Esophagus squamous epithelium (tissue), 5 donors: ENCODE data around the gene ATG2A. TPM values are rescaled to one million over a fixed set of nuclear protein-coding genes. Genes with fewer than 3 reads are reported as not detected.

Experiments used
- DNase-seq: peaks from one replicate; lab custom pipeline; 2025; lab: John Stamatoyannopoulos, UW
- H3K27ac ChIP-seq, 4 donors: fragments of 200-600 bp; sonication (generic); one replicate each; pipeline ENCODE4 v1.5.1; 2016 to 2019; ENCODE audit warnings: mild to moderate bottlenecking in 1 of 4
- H3K27me3 ChIP-seq, 4 donors: fragments of 200-600 bp; sonication (generic); 1 replicate in 3 of 4; 2 replicates in 1 of 4; pipeline versions ENCODE4 v1.5.1 to v1.6.0; 2017 to 2021; ENCODE audit warnings: antibody characterized with exemption in 1 of 4
- H3K36me3 ChIP-seq, 3 donors: fragments of 200-600 bp; sonication (generic); one replicate each; pipeline ENCODE4 v1.5.1; 2016 to 2019
- H3K4me1 ChIP-seq, 3 donors: fragments of 200-600 bp; sonication (generic); one replicate each; pipeline ENCODE4 v1.5.1; 2017 to 2019
- H3K4me3 ChIP-seq, 4 donors: fragments of 200-600 bp; sonication (generic); 1 replicate in 3 of 4; 2 replicates in 1 of 4; pipeline ENCODE4 v1.5.1; 2016 to 2019; ENCODE audit warnings: mild to moderate bottlenecking in 2 of 4, moderate library complexity in 1 of 4
- H3K9me3 ChIP-seq, 3 donors: fragments of 200-600 bp; sonication (generic); one replicate each; pipeline ENCODE4 v1.5.1; 2016 to 2019
- POLR2A ChIP-seq, 4 donors: fragments of 450-650 bp; IDR thresholded peaks; one replicate each; pipeline ENCODE4 v1.6.1; 2017; ENCODE audit warnings: antibody characterized with exemption in 4 of 4, mild to moderate bottlenecking in 4 of 4, moderate library complexity in 3 of 4
- WGBS, 2 donors: methylation state at CpG; one replicate each; pipeline ENCODE4 v1.1.5; 2018; 5-methylcytosine and 5-hydroxymethylcytosine counted together
- intact Hi-C: fragments of 100-400 bp; cut with DNase I; formaldehyde crosslinking; loops from one replicate; pipeline ENCODE4 v1.15.0; 2022
- total RNA-seq, 4 donors: library from RNA; depleted of rRNA; stranded (reverse); fragments of >200 nt; gene quantifications; one replicate each; pipeline ENCODE4 v1.1.0, GENCODE V29; 2016
- TF ChIP-seq, protein P1 (sequence below), 6 experiments: fragments of 450-650 bp in 4 of 6; fragments of 200-600 bp in 2 of 6; sonication (generic) in 2 of 6; IDR thresholded peaks; one replicate each; pipeline ENCODE4 v1.5.1; 2016 to 2019; ENCODE audit warnings: antibody characterized with exemption in 6 of 6, mild to moderate bottlenecking in 4 of 6, moderate library complexity in 4 of 6
- donor health status: DM: yes; HTN: yes; CAD: no.

Gene ATG2A
- total RNA-seq, 4 donors from 2014 or later, result 14.1 to 26.1 (median 19.6) TPM

DNA sequence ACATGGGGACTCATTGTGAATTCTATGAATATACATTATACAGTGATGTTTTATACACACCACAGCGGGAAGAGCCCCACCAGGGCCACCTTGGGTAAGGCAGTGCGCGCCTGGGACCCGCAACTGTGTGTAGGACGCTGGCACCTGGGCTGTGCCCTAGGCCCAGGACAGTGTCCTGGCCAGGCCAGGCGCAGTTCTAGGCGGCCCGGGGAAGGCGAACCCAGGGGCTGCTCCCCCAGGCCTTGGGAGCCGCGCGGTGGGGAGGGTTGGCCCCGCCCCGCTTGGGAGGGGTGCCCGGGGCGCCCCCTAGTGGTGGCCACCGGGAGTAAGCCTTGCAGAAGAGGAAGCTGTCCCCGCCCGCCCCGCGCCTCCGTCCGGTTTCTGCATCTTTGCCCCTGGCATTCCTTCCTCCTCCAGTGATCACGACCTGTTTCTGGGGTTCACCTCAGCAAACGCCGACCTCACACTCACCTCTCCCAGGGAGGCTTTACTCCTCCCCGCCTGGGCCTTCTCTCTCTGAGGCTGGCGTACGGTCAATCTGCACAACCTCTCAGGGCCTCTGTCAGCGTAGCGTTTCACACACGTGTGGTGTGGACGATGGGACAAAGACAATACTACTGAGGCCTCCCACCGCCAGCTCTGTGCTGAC, 29.1 kb downstream of the ATG2A start:
- Histone ChIP-seq H3K36me3 (no peaks in the 10 kb centered on the region), H3K4me3 (peak overlapping the region in 2 of 4 donors; percentile 22 to 50), H3K27ac (peak overlapping the region; percentile 65 to 74 (median 67)), H3K9me3 (no peaks in the 10 kb centered on the region), H3K4me1 (peaks cover 4 to 25% (median 11%) of the 10 kb centered on the region in 3 donors), H3K27me3 (no peaks in the 10 kb centered on the region)
- WGBS, 2 donors, result 19 to 23% methylated on average over 11 to 22 of the region's 34 CpGs
- DNase-seq, result no peak
- TF ChIP-seq, protein P1, sequence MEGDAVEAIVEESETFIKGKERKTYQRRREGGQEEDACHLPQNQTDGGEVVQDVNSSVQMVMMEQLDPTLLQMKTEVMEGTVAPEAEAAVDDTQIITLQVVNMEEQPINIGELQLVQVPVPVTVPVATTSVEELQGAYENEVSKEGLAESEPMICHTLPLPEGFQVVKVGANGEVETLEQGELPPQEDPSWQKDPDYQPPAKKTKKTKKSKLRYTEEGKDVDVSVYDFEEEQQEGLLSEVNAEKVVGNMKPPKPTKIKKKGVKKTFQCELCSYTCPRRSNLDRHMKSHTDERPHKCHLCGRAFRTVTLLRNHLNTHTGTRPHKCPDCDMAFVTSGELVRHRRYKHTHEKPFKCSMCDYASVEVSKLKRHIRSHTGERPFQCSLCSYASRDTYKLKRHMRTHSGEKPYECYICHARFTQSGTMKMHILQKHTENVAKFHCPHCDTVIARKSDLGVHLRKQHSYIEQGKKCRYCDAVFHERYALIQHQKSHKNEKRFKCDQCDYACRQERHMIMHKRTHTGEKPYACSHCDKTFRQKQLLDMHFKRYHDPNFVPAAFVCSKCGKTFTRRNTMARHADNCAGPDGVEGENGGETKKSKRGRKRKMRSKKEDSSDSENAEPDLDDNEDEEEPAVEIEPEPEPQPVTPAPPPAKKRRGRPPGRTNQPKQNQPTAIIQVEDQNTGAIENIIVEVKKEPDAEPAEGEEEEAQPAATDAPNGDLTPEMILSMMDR (IDR thresholded peaks at IDR 0.05), result peak; percentile 94 to 98 (median 96)
- no peak for TF ChIP-seq POLR2A (IDR thresholded peaks at IDR 0.05)
- intact Hi-C loops, result no loop called here

DNA sequence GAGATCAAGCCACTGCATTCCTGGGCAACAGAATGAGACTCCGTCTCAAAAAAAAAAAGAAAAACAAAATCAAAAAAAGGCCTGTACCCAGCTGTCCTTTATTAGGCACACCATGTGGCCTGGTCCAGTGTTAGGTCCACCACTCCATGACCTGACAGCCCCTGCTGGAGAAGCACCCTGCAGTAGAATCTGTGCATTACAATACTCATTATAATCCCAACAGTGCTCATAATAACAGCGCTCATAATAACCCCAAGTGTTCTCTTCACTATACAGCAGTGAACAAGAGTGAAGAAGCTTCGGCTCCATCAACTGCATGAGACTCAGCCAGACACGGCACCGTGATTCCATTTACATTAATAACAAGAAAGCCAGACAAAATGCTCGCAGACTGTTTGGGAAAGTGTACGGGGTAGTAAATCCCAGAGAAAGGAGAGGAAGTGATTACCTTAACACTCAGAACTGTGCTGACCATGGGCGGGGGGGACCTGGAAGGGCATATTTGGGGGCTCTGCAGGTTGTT, 29.7 kb downstream of the ATG2A start:
- H3K4me3 ChIP-seq, result peak overlapping the region in 1 of 4 donors; percentile 50
- H3K27me3 ChIP-seq, result no peaks in the 10 kb centered on the region
- no peaks in the 10 kb centered on the region for H3K36me3 ChIP-seq
- intact Hi-C loops, result no loop called here
- no peaks in the 10 kb centered on the region for H3K9me3 ChIP-seq
- DNase-seq, result no peak
- H3K4me1 ChIP-seq, result peaks cover 4 to 25% (median 11%) of the 10 kb centered on the region in 3 donors
- peak overlapping the region; percentile 65 to 74 (median 67) for H3K27ac ChIP-seq
- no peak for TF ChIP-seq POLR2A (IDR thresholded peaks at IDR 0.05)
- TF ChIP-seq, protein P1 (IDR thresholded peaks at IDR 0.05), result no peak
- 69 to 71% methylated on average over 6 to 8 of the region's 8 CpGs for WGBS, 2 donors

DNA sequence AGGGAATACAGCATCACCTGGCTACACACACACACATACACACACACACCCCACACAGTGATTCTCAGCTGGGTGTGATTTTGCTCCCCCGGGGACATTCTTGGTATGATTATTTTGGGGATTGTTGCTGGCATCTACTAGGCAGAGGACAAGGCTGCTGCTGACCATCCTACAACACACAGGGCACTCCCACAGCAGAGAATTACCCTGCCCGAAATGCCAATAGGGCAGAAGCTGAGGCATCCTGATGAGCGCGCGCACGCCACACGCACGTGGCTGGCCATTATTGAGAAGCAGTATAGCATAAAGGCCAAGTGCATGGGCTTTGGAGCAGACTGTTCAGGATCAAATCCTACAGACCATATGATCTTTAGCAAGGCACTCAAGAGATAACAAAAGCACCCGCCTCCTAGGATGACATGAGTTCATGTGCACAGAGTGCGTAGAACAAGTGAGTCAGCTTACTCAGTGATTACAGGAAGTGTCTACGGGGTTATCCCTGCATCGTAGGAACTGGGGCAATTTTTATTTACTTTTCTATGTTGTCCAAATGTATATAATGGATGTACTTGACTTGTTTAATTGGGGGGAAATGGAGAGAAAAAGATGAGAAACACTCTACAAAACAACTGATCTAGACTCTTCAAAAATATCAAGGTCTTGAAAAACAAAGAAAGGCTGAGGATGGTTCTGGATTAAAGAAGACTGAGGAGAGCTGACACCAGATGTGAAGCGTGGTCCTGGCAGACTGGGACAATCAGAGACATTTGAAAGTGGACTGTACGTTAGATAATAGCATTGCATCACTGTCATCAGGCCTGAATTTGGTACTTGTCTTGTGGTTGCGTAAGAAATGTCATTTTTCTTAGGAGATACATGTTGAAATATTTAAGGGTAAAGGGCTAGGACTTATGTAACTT, 31.4 kb downstream of the ATG2A start:
- 50 to 53% methylated on average over 7 to 9 of the region's 15 CpGs for WGBS, 2 donors
- DNase-seq, result no peak
- peak overlapping the region in 2 of 4 donors; percentile 16 to 36 for H3K27ac ChIP-seq
- intact Hi-C loops, result no loop called here
- no peaks in the 10 kb centered on the region for H3K9me3 ChIP-seq
- H3K36me3 ChIP-seq, result no peaks in the 10 kb centered on the region
- H3K4me1 ChIP-seq, result peaks cover 4 to 38% (median 20%) of the 10 kb centered on the region in 3 donors
- no peaks in the 10 kb centered on the region for H3K27me3 ChIP-seq
- no peak overlapping the region for H3K4me3 ChIP-seq
- TF ChIP-seq POLR2A (IDR thresholded peaks at IDR 0.05), result no peak

DNA sequence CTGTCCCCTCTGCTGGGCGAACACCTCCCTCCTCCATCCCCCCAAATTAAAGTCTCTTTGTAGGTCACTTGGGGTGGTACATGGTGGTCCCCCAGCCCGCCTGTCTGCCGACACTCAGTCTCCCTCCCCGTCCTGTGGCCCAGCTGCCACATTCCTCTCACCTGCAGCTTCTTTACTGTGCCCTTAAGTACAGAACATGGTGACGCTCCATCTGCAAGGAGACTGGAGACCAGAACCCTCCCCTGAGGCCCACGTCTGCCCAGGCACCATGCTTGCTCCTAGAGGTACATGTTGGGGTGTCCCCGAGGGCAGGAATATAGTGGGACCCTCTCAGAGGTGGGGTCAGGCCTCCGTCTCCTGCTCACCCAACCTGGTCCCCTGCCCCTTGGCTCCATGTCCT, 33.0 kb downstream of the ATG2A start:
- no peak overlapping the region for H3K27ac ChIP-seq
- DNase-seq, result no peak
- intact Hi-C loops, result no loop called here
- WGBS, 2 donors, result 84 to 97% methylated on average over 6 to 8 of the region's 8 CpGs
- H3K4me1 ChIP-seq, result peaks cover 14 to 54% (median 35%) of the 10 kb centered on the region in 3 donors
- no peaks in the 10 kb centered on the region for H3K9me3 ChIP-seq
- no peaks in the 10 kb centered on the region for H3K36me3 ChIP-seq
- no peaks in the 10 kb centered on the region for H3K27me3 ChIP-seq
- no peak overlapping the region for H3K4me3 ChIP-seq
- TF ChIP-seq POLR2A (IDR thresholded peaks at IDR 0.05), result no peak
- TF ChIP-seq, protein P1 (IDR thresholded peaks at IDR 0.05), result no peak

DNA sequence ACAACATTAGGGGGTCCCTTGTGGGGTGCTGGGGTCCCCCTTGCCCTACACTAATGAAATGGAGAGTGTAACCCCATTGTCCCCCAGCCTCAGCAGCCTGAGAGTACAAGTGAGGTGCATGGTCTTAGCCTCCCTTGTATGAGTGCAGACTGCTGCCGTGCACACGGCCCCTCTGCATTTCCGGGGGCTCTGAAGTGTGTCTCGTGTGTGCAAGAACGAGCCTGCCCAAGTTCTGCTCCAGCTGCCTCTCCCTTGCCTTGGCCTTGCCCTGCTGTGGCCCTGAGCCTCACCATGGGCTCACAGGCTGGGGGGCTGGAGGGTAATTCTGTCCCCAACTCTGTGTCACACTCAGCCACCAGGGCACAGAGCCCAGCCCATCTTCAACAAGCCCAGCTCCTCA, 33.4 kb downstream of the ATG2A start:
- DNase-seq, result no peak
- Histone ChIP-seq H3K4me3 (no peak overlapping the region), H3K4me1 (peaks cover 14 to 52% (median 36%) of the 10 kb centered on the region in 3 donors), H3K27ac (no peak overlapping the region), H3K36me3 (no peaks in the 10 kb centered on the region), H3K27me3 (no peaks in the 10 kb centered on the region), H3K9me3 (no peaks in the 10 kb centered on the region)
- 78 to 100% methylated on average over 4 to 5 of the region's 5 CpGs for WGBS, 2 donors
- TF ChIP-seq, protein P1 (IDR thresholded peaks at IDR 0.05), result no peak
- no peak for TF ChIP-seq POLR2A (IDR thresholded peaks at IDR 0.05)
- intact Hi-C loops, result no loop called here
